Esophagus squamous epithelium (tissue), 5 donors: ENCODE measurements around the gene NIPBL. TPM values are rescaled to one million over a fixed set of nuclear protein-coding genes. Genes with fewer than 3 reads are reported as not detected.
A peak's percentile ranks its signal among the peaks of the same experiment; 100 is the strongest.

ENCODE experiments used
- DNase-seq: peaks from one replicate; lab custom pipeline; 2025; lab: John Stamatoyannopoulos, UW
- H3K27ac ChIP-seq, 4 donors: fragments of 200-600 bp; sonication (generic); one replicate each; pipeline ENCODE4 v1.5.1; 2016 to 2019; ENCODE audit warnings: mild to moderate bottlenecking in 1 of 4
- H3K27me3 ChIP-seq, 4 donors: fragments of 200-600 bp; sonication (generic); 1 replicate in 3 of 4; 2 replicates in 1 of 4; pipeline versions ENCODE4 v1.5.1 to v1.6.0; 2017 to 2021; ENCODE audit warnings: antibody characterized with exemption in 1 of 4
- H3K36me3 ChIP-seq, 3 donors: fragments of 200-600 bp; sonication (generic); one replicate each; pipeline ENCODE4 v1.5.1; 2016 to 2019
- H3K4me1 ChIP-seq, 3 donors: fragments of 200-600 bp; sonication (generic); one replicate each; pipeline ENCODE4 v1.5.1; 2017 to 2019
- H3K4me3 ChIP-seq, 4 donors: fragments of 200-600 bp; sonication (generic); 1 replicate in 3 of 4; 2 replicates in 1 of 4; pipeline ENCODE4 v1.5.1; 2016 to 2019; ENCODE audit warnings: mild to moderate bottlenecking in 2 of 4, moderate library complexity in 1 of 4
- H3K9me3 ChIP-seq, 3 donors: fragments of 200-600 bp; sonication (generic); one replicate each; pipeline ENCODE4 v1.5.1; 2016 to 2019
- POLR2A ChIP-seq, 4 donors: fragments of 450-650 bp; IDR thresholded peaks; one replicate each; pipeline ENCODE4 v1.6.1; 2017; ENCODE audit warnings: antibody characterized with exemption in 4 of 4, mild to moderate bottlenecking in 4 of 4, moderate library complexity in 3 of 4
- WGBS, 2 donors: methylation state at CpG; one replicate each; pipeline ENCODE4 v1.1.5; 2018; 5-methylcytosine and 5-hydroxymethylcytosine counted together
- intact Hi-C: fragments of 100-400 bp; cut with DNase I; formaldehyde crosslinking; loops from one replicate; pipeline ENCODE4 v1.15.0; 2022
- total RNA-seq, 4 donors: library from RNA; depleted of rRNA; stranded (reverse); fragments of >200 nt; gene quantifications; one replicate each; pipeline ENCODE4 v1.1.0, GENCODE V29; 2016
- TF ChIP-seq, protein P1 (sequence below), 6 experiments: fragments of 450-650 bp in 4 of 6; fragments of 200-600 bp in 2 of 6; sonication (generic) in 2 of 6; IDR thresholded peaks; one replicate each; pipeline ENCODE4 v1.5.1; 2016 to 2019; ENCODE audit warnings: antibody characterized with exemption in 6 of 6, mild to moderate bottlenecking in 4 of 6, moderate library complexity in 4 of 6
- donor health status: DM: yes; HTN: yes; CAD: no.

NIPBL gene
- total RNA-seq, 4 donors from 2014 or later: 19.4 to 50.0 (median 31.3) TPM

DNA sequence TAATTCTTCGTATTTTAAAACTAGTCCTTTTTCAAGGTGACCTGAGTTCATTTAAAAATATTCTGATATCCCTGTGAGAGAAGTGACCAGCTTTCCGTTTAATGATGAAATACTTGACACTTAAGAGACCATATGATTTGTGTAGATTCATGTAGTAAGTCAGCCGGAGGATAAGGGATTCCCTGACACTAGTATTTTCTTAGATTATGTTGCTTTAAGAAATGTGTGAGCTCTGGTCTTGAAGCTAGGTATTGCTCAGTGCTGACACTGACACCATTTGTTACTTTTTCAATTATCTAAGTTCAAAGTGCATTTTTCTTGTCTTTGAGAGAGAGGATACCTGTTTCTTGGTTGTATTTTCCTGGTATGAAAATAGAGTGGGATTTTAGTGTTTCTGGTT lies 4.2 kb downstream of the NIPBL start:
- Histone ChIP-seq H3K36me3 (peaks cover 0 to 9% (median 0%) of the 10 kb centered on the region in 3 donors), H3K9me3 (no peaks in the 10 kb centered on the region), H3K27me3 (no peaks in the 10 kb centered on the region), H3K4me1 (peaks cover 0 to 76% (median 28%) of the 10 kb centered on the region in 3 donors), H3K27ac (peak overlapping the region in 1 of 4 donors; percentile 7), H3K4me3 (no peak overlapping the region)
- WGBS, 2 donors: 39 to 44% methylated on average over 3 of the region's 3 CpGs
- DNase-seq: no peak
- TF ChIP-seq, protein P1, sequence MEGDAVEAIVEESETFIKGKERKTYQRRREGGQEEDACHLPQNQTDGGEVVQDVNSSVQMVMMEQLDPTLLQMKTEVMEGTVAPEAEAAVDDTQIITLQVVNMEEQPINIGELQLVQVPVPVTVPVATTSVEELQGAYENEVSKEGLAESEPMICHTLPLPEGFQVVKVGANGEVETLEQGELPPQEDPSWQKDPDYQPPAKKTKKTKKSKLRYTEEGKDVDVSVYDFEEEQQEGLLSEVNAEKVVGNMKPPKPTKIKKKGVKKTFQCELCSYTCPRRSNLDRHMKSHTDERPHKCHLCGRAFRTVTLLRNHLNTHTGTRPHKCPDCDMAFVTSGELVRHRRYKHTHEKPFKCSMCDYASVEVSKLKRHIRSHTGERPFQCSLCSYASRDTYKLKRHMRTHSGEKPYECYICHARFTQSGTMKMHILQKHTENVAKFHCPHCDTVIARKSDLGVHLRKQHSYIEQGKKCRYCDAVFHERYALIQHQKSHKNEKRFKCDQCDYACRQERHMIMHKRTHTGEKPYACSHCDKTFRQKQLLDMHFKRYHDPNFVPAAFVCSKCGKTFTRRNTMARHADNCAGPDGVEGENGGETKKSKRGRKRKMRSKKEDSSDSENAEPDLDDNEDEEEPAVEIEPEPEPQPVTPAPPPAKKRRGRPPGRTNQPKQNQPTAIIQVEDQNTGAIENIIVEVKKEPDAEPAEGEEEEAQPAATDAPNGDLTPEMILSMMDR (IDR thresholded peaks at IDR 0.05): no peak
- TF ChIP-seq POLR2A (IDR thresholded peaks at IDR 0.05): no peak
- intact Hi-C loops: no loop called here

DNA sequence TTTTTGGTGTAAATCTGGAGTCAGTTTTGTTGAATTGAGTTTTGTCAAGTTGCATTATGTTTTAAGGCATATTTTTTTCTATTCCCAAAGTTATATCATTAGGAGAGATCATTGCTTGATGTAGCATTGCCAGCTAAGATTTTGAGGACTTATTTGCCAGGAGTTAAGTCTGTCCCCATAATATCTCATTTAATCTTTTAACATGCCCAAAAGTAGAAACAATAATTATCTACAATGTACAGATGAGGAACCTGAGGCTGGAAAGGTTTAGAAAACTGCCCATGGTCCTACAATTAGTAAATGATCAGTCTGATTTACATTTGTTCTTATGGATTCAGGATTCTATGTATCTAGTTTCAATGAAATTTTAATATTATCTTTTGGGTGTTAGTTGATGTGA lies 4.7 kb downstream of the NIPBL start:
- TF ChIP-seq, protein P1 (IDR thresholded peaks at IDR 0.05): no peak
- TF ChIP-seq POLR2A (IDR thresholded peaks at IDR 0.05): no peak
- DNase-seq: no peak
- intact Hi-C loops: no loop called here
- Histone ChIP-seq H3K27me3 (no peaks in the 10 kb centered on the region), H3K4me3 (no peak overlapping the region), H3K9me3 (no peaks in the 10 kb centered on the region), H3K27ac (no peak overlapping the region), H3K4me1 (peaks cover 0 to 81% (median 28%) of the 10 kb centered on the region in 3 donors), H3K36me3 (peaks cover 0 to 13% (median 0%) of the 10 kb centered on the region in 3 donors)

DNA sequence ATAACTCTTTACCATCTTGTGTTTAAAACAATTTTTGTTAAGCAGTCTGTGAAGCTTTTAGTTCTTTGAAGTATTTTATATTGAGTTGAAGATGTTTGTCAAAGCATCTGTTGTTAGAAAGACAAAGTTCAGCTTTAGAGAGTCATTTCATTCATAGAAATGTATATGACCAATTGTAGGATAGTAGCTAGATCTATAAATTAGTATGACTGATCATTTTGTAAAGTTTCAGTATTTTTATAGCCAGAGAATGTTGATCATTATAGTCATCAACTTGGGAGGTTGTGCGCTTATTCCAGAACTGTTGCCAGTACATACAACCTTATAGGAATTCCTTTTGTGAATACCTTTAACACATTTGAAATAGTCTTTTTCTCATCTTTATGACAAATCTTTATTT lies 5.2 kb downstream of the NIPBL start:
- peaks cover 0 to 86% (median 28%) of the 10 kb centered on the region in 3 donors for H3K4me1 ChIP-seq
- no peak for TF ChIP-seq POLR2A (IDR thresholded peaks at IDR 0.05)
- TF ChIP-seq, protein P1 (IDR thresholded peaks at IDR 0.05): no peak
- H3K27ac ChIP-seq: no peak overlapping the region
- intact Hi-C loops: no loop called here
- DNase-seq: no peak
- H3K4me3 ChIP-seq: no peak overlapping the region
- peaks cover 0 to 13% (median 0%) of the 10 kb centered on the region in 3 donors for H3K36me3 ChIP-seq
- no peaks in the 10 kb centered on the region for H3K9me3 ChIP-seq
- 93 to 100% methylated on average over 1 of the region's 1 CpG for WGBS, 2 donors
- H3K27me3 ChIP-seq: no peaks in the 10 kb centered on the region

DNA sequence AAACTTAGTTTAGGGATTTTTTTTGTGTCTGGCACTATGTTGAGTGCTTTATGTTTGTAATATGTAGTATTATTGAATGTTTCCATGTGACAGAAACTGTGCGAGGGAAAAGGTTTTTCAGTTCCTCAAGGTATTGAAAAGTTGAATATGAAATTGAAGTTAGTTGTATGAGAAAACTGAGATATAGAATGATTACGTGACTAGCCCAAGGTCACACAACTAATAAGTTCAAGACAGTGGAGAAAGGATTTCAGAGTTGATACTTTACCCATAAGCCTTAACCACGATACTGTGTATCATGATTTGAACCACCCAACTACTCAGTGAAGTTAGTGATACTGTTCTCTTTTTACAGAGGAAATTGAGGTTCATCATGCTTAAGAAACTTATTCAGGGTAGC lies 5.7 kb downstream of the NIPBL start:
- 75 to 82% methylated on average over 3 of the region's 3 CpGs for WGBS, 2 donors
- H3K9me3 ChIP-seq: no peaks in the 10 kb centered on the region
- H3K27ac ChIP-seq: no peak overlapping the region
- intact Hi-C loops: no loop called here
- no peaks in the 10 kb centered on the region for H3K27me3 ChIP-seq
- peaks cover 0 to 91% (median 28%) of the 10 kb centered on the region in 3 donors for H3K4me1 ChIP-seq
- TF ChIP-seq POLR2A (IDR thresholded peaks at IDR 0.05): no peak
- TF ChIP-seq, protein P1 (IDR thresholded peaks at IDR 0.05): no peak
- peaks cover 0 to 13% (median 0%) of the 10 kb centered on the region in 3 donors for H3K36me3 ChIP-seq
- H3K4me3 ChIP-seq: no peak overlapping the region
- DNase-seq: no peak

DNA sequence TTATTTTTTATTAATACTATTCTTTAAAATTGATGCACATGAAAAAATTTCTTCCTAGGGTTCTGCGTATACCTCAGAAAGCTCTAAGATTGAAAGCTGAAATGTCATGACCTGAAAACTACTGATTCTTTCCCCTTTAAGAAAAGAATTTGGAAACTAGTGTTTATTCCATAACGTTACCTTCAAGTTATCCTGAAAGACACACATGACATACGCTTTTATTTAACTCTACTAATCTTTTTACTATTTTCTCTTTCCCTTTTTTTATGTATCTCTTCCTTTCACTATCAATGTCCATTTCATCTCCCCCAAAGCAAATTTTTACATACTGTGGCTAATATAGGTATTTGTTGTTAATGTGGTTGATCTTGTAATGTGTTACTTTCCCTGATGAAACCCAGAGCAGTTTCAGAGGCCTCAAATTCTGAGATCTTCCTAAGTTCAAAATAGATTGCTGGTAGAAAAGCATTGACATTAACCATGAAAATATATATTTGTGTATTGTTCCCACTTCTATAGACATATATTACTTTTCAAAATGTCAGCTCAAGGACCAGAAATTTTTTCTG lies 7.4 kb downstream of the NIPBL start:
- Histone ChIP-seq H3K27me3 (no peaks in the 10 kb centered on the region), H3K9me3 (no peaks in the 10 kb centered on the region), H3K4me3 (no peak overlapping the region), H3K4me1 (peaks cover 0 to 98% (median 32%) of the 10 kb centered on the region in 3 donors), H3K36me3 (peaks cover 0 to 13% (median 0%) of the 10 kb centered on the region in 3 donors), H3K27ac (no peak overlapping the region)
- no peak for DNase-seq
- intact Hi-C loops: no loop called here
- 80 to 96% methylated on average over 3 of the region's 3 CpGs for WGBS, 2 donors
- TF ChIP-seq, protein P1 (IDR thresholded peaks at IDR 0.05): no peak
- no peak for TF ChIP-seq POLR2A (IDR thresholded peaks at IDR 0.05)
